ENCODE results near the gene PIANP.

Gene PIANP

DNA sequence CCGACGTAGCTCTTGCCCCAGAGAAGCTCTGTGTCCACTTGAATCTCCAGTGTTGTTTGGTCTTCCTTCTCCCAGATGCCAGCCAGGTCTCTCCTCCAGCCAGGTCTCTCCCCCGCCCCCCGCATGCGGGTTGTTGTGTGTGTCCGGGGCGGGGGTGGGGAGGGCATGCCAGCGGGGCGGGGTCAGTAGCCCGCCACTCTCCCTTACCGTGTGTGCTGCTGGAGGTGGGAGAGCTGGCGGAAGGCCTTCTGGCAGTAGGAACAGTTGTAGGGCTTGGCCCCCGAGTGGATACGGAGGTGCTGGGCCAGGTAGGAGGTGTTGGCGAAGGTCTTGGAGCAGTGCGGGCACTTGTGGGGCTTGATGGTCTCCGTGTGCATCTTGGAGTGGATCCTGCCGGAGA, 28.5 kb downstream of the PIANP start:
- no peak for DNase-seq (ENCODE audit: low read depth, low spot score)

DNA sequence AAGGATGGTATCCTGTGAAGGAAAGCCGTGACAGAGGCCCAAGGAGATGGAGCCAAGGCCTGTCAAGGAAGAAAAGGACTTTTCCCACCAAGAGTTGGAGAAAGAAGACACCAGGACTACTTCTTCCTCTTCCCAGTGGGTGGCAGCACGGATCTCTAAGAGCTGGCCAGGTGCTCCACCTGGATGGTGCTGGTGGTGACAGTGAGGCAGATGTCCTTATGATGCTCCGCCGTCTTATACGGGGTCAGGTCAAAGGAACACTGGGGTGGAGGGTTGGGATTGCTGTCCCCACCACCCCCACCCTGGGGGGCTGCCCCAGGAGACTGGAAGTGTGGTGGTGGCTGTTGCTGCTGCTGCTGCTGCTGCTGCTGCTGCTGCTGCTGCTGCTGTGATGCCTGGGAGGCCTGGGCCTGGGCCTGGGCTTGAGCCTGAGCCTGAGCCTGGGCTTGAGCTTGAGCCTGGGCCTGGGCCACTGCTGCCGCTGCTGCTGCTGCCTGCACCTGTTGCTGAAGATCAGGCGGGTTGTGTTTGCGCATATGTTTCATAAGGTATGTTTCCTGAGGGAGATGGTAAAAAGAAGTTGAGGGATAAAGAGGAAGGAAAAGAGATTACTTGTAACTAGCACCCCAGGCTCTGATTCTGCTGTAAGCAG, 32.9 kb downstream of the PIANP start:
- no peak for DNase-seq (ENCODE audit: low read depth, low spot score)

DNA sequence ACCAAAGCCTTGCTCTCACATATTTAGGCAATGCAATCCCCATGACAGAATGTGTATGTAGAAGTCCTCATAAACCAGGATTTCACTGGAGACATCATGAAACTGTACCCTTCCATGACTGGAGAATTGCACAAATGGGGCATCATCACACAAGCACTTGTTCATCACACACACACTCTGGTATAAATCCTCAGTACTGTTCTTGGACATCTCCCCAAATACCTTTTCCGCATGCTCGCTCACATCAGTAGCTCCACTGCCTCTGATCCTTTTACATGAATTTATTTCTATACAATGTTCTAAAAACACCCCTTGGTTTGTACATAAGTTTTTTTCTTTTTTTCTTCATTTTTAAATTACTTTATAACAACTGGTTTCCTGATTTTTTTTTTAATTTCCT, 34.4 kb downstream of the PIANP start:
- peak; percentile 84 for DNase-seq (ENCODE audit: low read depth, low spot score)

DNA sequence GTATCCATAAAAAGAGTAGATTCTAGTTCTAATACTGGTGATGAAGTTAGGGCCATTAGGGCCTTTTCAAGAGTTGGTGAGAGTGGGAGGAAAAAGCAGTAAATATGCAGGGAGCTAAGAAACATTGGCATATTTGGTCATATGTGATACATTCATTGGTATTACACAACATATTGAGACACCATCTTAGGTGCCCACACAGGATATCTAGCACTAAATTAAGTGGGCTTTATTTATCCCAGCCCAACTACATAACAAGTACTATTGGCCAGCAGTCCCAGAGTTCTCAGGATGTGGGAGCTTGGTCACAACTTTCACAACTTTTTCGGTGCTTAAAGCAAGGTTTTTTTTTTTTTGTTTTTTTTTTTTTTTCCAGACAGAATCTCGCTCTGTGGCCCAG, 35.7 kb downstream of the PIANP start:
- DNase-seq (ENCODE audit: low read depth, low spot score): no peak

DNA sequence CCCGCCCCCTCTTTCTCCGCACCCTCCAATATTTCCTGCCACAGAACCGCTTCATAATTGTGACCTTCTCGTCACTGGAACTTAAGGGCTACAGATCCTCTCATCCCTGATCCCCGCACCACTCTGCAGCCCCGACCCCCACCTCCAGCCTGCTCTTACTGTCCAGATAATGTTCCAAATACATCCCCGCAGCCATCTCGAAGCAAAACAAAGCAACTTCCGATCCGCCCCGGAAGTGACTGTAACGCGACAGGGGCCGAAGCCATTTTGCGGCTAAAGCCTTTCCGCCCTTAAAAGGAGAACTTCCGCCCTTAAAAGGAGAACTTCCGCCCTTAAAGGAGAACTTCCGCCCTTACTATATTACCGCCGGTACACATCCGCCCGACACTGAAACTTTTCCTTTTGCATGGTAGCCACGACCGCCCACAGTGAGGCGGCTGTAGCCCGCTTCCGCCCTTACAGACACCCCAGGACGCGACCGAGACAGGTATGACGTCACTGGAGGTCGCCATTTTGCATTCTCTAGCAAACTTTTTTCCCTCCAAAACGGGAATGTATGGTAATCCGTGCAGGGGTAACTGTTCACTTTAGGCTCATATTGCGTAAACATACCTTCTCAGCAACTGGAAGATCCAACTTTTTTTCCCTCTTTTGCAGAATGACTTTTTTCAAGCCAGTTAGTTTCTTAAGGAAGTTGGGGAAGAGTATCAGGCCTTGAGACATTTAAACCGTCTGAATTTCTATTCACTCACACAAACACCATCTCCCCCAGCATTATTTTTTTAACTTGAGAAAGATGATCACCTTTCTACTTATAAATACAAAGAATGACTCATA, 37.5 kb downstream of the PIANP start, which contains the start of gene ING4:
ING4 (minus strand) TSS at position 214 of the 837 bp plus-strand sequence; CDS start at position 196, 18 bp downstream.
- peak; percentile 99 for DNase-seq (ENCODE audit: low read depth, low spot score)

DNA sequence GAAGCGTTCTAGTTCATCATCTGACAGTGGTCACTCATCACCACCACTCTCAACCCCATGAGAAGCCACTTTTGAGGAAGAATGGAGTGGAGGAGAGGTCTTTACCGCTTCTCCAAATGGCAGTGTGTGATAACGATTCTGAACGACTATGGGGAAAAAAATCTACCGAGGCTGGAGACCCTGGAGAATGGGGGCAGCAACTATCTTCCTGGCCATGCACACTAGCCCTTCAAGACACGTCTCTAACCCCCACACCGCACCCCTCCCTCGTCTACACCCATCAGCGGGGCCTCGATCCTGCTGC, 38.1 kb downstream of the PIANP start:
- DNase-seq (ENCODE audit: low read depth, low spot score): no peak

DNA sequence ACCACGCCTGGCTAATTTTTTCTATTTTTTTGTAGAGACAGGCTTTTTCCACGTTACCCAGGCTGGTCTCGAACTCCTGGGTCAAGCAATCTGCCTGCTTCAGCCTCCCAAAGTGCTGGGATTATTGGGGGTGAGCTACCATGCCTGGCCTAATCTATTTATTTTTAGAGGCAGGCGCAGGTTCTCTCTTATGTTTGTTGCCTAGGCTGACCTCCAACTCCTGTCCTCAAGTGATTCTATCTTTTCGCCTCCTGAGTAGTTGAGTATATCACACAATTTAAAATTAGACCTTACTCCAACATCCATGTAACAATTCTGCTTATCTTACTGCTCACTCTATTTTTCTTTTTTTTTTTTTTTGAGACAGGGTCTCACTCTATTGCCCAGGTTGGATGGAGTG, 46.6 kb downstream of the PIANP start:
- DNase-seq (ENCODE audit: low read depth, low spot score): no peak

DNA sequence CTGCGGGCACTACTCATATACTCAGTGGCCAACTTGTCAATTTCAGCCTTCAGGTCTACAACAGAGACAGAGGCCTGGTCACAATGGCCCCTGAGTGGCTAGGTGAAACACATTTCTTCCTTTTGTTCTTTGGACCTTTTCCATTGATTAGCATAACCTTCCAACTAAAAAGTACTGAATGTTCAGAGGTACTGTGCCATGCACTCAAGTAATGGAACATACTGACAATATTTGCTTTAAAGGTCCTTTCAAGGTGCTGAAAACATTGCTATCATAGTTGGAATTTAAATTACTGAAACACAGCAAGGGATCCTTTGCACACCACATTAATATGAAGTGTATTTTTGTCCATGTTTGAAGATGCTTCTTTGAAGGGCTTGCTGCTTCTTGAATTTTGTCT, 47.3 kb downstream of the PIANP start:
- no peak for DNase-seq (ENCODE audit: low read depth, low spot score)

DNA sequence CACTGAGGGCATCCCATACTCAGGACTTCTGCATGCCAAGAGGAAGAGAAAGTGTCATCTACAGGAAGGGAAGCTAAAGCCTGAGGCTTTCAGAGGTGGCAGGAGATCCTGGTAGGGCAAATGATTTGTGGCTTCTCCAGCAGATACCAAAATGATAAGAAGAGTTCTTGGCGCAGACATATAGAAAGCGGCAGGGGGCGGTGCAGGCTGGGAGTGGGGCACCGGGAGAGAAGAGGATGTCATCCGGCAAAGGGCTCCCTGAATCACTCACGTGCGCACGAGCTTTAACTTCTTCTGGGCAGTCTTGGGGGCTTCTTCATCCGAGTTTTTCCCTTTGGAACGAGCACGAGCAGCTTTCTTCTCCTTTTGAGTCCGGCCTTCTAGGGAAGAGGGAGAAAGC, 48.2 kb downstream of the PIANP start:
- DNase-seq (ENCODE audit: low read depth, low spot score): no peak

DNA sequence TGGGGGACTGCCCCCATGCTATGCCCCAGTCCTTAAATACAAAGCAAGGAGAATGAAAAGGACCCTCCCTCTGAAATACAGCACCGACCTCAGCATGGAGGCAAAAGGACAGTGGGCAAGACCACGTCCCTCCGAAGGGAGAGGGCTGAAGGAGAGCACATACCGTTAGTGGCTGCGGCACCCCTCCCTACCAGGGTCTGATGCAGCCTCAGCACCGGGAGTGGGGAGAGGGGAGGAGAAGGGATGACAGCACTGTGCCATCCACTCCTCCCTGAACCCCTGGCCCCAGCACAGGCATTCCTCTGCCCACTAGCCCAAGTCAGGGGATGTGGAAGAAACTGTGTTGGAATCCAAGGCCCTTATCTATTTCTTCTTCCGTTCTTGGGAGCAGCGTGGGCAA, 49.8 kb downstream of the PIANP start:
- DNase-seq (ENCODE audit: low read depth, low spot score): no peak

DNA sequence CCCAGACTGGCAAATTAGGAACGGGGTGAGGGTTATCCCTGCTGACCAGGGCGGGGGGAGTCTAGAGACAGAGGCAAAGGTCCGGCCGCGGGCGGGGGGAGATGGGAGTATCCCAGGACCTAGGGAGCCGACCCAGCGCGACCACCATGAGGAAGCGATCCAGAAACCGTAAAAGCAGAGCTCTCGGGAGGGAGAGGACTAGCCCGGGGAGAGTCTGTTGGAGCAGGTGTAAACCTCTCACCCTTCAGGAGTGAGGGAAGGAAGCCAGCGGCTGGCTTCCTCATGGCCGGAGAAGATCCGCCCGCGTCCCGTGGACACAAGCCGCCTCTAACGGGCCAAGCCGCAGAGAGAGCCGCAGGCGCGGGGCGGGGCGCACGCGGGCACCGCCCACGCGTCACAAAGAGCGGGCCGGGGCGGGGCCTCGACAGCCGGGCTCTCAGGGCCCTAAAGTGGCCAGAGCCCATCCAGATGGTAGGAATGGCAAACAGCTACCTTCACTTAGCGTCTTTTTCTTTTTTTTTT, 53.5 kb downstream of the PIANP start, which contains the start of gene ACRBP:
ACRBP (minus strand) TSS at position 350 of the 522 bp plus-strand sequence; CDS start at position 284, 66 bp downstream.
- peak; percentile 66 for DNase-seq (ENCODE audit: low read depth, low spot score)

DNA sequence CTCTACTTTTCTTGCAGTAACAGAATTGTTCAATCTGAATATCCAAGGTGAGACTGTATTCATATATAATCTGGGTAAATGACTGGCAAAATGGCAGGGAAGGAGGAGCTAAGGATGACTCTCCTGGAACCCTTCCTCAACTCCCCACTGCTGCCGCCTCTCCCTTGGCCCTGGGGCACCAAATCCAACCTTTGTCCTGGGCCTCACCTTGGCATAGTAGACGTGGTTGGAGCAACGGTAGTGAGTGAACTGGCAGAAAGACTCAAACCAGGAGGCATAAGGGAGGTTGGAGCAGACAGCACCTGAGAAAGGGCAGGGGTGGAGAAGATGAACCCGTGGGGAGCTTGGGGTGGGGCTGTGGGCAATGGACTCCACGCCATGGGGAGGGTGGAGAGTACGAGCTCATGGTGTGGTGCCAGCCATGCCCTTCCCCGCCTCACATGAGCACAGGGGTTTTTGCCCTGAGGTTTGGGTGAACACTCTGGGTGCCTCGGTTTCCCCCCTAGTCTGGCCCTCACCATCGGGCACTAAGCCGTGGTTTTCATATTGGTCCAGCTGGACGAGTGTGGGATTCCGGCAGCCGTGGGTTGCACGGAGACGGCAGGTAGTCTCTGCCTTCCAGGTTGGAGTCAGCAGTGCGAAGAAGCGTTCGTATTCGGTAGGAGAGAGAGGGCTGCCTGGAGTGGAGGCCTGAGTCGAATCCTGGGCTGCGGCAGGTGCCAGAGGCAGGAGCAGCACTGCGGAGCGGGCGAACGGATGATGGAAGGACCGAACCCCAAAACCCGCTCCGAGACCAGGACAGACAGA, 54.1 kb downstream of the PIANP start:
- DNase-seq (ENCODE audit: low read depth, low spot score): no peak

DNA sequence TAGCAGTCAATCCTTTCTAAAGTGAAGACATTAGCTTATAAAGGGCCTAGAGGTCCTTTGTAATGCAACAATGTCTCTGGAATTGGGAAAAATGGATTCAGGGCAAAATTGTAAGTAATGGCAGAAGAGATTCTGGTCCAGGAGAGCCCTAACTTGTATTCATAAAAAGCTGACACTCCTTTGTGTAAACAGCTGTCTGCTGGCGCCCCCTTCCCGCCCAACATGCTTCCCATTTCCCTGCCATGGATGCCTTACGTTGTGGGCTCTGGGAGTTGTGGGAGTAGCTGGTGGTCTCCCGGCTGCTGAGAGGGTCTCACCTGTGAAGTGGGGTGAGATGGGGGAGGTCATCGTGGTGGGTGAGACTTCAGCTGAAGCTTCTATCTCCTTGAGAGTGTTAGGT, 55.7 kb downstream of the PIANP start:
- DNase-seq (ENCODE audit: low read depth, low spot score): no peak

DNA sequence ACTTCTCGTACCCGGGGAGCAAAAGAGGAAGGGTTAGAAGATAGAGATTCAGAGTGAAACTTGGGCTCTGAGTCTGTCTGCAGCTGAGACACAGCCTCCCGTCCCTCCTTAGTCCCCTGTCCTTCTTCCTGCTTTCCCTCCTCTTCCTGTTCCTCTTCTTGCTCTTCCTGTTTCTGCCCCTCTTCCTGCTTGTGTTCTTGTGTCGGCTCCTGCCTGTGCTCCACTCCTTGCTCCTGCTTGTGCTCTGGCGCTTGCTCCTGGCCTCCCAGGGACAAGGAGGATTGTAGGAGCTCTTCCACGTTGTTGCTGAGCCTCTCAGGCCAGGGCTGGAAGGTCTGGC, 56.4 kb downstream of the PIANP start:
- no peak for DNase-seq (ENCODE audit: low read depth, low spot score)

Measured in astrocyte of the hippocampus (primary cell).